ENCODE data around the gene RNASE13.
"Not testable (repeated sequence)": the region's sequence is repeated elsewhere in the genome, so short reads cannot be mapped to it uniquely, and the experiment has no call there.

The RNASE13 gene

GRCh38 chr14:21042918-21043317, 8.3 kb upstream of the RNASE13 start:
- DNase-seq, result peak in 30 of 51 donors; percentile 4 to 75 (median 44)

- DNase-seq, result peak in 1 of 51 donors; percentile 37
These were observed 7.2 kb upstream of the RNASE13 start, which contains the start of gene RNASE7 for GRCh38 chr14:21041676-21042433. Gene RNASE7, plus strand, starts transcription at chr14:21042362. Its CDS starts 631 bp downstream, at chr14:21042993.

GRCh38 chr14:21040941-21041340, 6.3 kb upstream of the RNASE13 start:
- DNase-seq, result not testable (repeated sequence)

- no peak for DNase-seq
These were observed 5.8 kb upstream of the RNASE13 start for GRCh38 chr14:21040370-21040925.

GRCh38 chr14:21039585-21040369, 5.2 kb upstream of the RNASE13 start:
- peak in 34 of 51 donors; percentile 12 to 76 (median 42) for DNase-seq

GRCh38 chr14:21038441-21039422, 4.1 kb upstream of the RNASE13 start:
- DNase-seq, result peak in 49 of 51 donors; percentile 12 to 91 (median 69)

GRCh38 chr14:21037156-21037555, 2.5 kb upstream of the RNASE13 start:
- DNase-seq, result no peak

- DNase-seq, result peak in 13 of 51 donors; percentile 14 to 37 (median 19)
These were observed 2.1 kb upstream of the RNASE13 start for GRCh38 chr14:21036751-21037150.

GRCh38 chr14:21033133-21033698, 1.4 kb downstream of the RNASE13 start:
- DNase-seq, result peak in 15 of 51 donors; percentile 10 to 59 (median 30)

- DNase-seq, result peak in 3 of 51 donors; percentile 9 to 25 (median 20)
These were observed 2.1 kb downstream of the RNASE13 start for GRCh38 chr14:21032326-21033132.

GRCh38 chr14:21030531-21030930, 4.1 kb downstream of the RNASE13 start:
- no peak for DNase-seq

- DNase-seq, result no peak
These were observed 4.7 kb downstream of the RNASE13 start, which contains the start of gene TPPP2 for GRCh38 chr14:21029917-21030316. Gene TPPP2, plus strand, starts transcription at chr14:21030217. Its CDS starts 365 bp downstream, at chr14:21030582.

GRCh38 chr14:21026988-21027315, 7.7 kb downstream of the RNASE13 start:
- DNase-seq, result peak in 2 of 51 donors; percentile 38 to 53

GRCh38 chr14:21026274-21026987, 8.2 kb downstream of the RNASE13 start:
- DNase-seq, result peak in 49 of 51 donors; percentile 25 to 95 (median 79)

- peak; percentile 45 to 95 (median 82) for DNase-seq
These were observed 9.0 kb downstream of the RNASE13 start for GRCh38 chr14:21025371-21026273.

GRCh38 chr14:21024585-21025370, 9.8 kb downstream of the RNASE13 start, which contains the start of gene NDRG2:
Gene NDRG2, minus strand, starts transcription at chr14:21025061. Its CDS starts 1,746 bp downstream, at chr14:21023315.
- peak in 49 of 51 donors; percentile 36 to 90 (median 77) for DNase-seq

All from hypothalamus (tissue), 51 donors.